ENCODE results near the gene TLCD3B.

GRCh38 chr16:30011714-30012504, 19.2 kb downstream of the TLCD3B start:
- TF ChIP-seq, protein P1, sequence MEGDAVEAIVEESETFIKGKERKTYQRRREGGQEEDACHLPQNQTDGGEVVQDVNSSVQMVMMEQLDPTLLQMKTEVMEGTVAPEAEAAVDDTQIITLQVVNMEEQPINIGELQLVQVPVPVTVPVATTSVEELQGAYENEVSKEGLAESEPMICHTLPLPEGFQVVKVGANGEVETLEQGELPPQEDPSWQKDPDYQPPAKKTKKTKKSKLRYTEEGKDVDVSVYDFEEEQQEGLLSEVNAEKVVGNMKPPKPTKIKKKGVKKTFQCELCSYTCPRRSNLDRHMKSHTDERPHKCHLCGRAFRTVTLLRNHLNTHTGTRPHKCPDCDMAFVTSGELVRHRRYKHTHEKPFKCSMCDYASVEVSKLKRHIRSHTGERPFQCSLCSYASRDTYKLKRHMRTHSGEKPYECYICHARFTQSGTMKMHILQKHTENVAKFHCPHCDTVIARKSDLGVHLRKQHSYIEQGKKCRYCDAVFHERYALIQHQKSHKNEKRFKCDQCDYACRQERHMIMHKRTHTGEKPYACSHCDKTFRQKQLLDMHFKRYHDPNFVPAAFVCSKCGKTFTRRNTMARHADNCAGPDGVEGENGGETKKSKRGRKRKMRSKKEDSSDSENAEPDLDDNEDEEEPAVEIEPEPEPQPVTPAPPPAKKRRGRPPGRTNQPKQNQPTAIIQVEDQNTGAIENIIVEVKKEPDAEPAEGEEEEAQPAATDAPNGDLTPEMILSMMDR (IDR thresholded peaks at IDR 0.05; ENCODE audit: insufficient read depth, low read length): no peak
- TF ChIP-seq POLR2AphosphoS5 (IDR thresholded peaks at IDR 0.05; ENCODE audit: low read depth) (no peak), GABPA (IDR thresholded peaks at IDR 0.05; ENCODE audit: low read depth) (no peak), SPI1 (IDR thresholded peaks at IDR 0.05; ENCODE audit: borderline replicate concordance, low read depth) (no peak)
- TF ChIP-seq, protein P2, sequence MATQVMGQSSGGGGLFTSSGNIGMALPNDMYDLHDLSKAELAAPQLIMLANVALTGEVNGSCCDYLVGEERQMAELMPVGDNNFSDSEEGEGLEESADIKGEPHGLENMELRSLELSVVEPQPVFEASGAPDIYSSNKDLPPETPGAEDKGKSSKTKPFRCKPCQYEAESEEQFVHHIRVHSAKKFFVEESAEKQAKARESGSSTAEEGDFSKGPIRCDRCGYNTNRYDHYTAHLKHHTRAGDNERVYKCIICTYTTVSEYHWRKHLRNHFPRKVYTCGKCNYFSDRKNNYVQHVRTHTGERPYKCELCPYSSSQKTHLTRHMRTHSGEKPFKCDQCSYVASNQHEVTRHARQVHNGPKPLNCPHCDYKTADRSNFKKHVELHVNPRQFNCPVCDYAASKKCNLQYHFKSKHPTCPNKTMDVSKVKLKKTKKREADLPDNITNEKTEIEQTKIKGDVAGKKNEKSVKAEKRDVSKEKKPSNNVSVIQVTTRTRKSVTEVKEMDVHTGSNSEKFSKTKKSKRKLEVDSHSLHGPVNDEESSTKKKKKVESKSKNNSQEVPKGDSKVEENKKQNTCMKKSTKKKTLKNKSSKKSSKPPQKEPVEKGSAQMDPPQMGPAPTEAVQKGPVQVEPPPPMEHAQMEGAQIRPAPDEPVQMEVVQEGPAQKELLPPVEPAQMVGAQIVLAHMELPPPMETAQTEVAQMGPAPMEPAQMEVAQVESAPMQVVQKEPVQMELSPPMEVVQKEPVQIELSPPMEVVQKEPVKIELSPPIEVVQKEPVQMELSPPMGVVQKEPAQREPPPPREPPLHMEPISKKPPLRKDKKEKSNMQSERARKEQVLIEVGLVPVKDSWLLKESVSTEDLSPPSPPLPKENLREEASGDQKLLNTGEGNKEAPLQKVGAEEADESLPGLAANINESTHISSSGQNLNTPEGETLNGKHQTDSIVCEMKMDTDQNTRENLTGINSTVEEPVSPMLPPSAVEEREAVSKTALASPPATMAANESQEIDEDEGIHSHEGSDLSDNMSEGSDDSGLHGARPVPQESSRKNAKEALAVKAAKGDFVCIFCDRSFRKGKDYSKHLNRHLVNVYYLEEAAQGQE (IDR thresholded peaks at IDR 0.05; ENCODE audit: insufficient replicate concordance, low read depth): no peak

All from HL-60 (cell line).